Kidney (tissue), 14 donors: ENCODE results near the gene BCAS4. TPM values are rescaled to one million over a fixed set of nuclear protein-coding genes. Genes with fewer than 3 reads are reported as not detected.

Experiments used
- DNase-seq, 5 donors: peaks; one replicate each; pipeline ENCODE4 v3.0.0-alpha.2; 2013 to 2020
- FAIRE-seq: peaks from 2 replicates; lab custom pipeline; 2012; peaks lifted over from hg19 to GRCh38; lab: Jason Lieb, UNC
- H3K27ac ChIP-seq, 2 donors: one replicate each; pipeline ENCODE4 v1.7.0; 2013; ENCODE audit warnings: low read depth in 2 of 2, low read length in 2 of 2, inconsistent platforms in 1 of 2
- H3K27me3 ChIP-seq: one replicate; pipeline ENCODE4 v1.7.1; 2013; ENCODE audit warnings: low read length, inconsistent platforms; ENCODE audit not compliant: control insufficient read depth, insufficient read depth
- H3K36me3 ChIP-seq, 3 donors: one replicate each; pipeline versions ENCODE4 v1.7.0 to v1.7.1; 2013; ENCODE audit warnings: low read length in 3 of 3, control low read depth in 1 of 3, inconsistent platforms in 1 of 3; ENCODE audit not compliant: insufficient read depth in 3 of 3, control insufficient read depth in 2 of 3
- H3K4me1 ChIP-seq, 3 donors: one replicate each; pipeline versions ENCODE4 v1.7.0 to v1.7.1; 2013; ENCODE audit warnings: low read length in 3 of 3, inconsistent platforms in 1 of 3, low read depth in 1 of 3; ENCODE audit not compliant: control insufficient read depth in 2 of 3, insufficient read depth in 2 of 3
- H3K4me3 ChIP-seq, 3 donors: one replicate each; pipeline versions ENCODE4 v1.7.0 to v1.8.1; 2013; ENCODE audit warnings: low read length in 3 of 3, control low read depth in 1 of 3, inconsistent platforms in 1 of 3
- H3K9ac ChIP-seq, 3 donors: one replicate each; pipeline versions ENCODE4 v1.7.0 to v1.7.1; 2013; ENCODE audit warnings: low read length in 3 of 3, control low read depth in 1 of 3, inconsistent platforms in 1 of 3
- H3K9me3 ChIP-seq, 3 donors: one replicate each; pipeline versions ENCODE4 v1.7.0 to v1.7.1; 2013; ENCODE audit warnings: low read length in 3 of 3, control low read depth in 1 of 3, inconsistent platforms in 1 of 3; ENCODE audit not compliant: control insufficient read depth in 2 of 3, insufficient read depth in 1 of 3
- CTCF ChIP-seq: IDR thresholded peaks from 3 replicates; pipeline ENCODE4 v1.5.1; 2012; ENCODE audit warnings: mild to moderate bottlenecking, moderate library complexity, borderline replicate concordance; ENCODE audit not compliant: insufficient read depth; ENCODE audit errors: extremely low read depth
- intact Hi-C: fragments of 100-400 bp; cut with DNase I; formaldehyde crosslinking; loops from one replicate; pipeline ENCODE4 v1.11.1; 2022
- polyA plus RNA-seq: library from polyadenylated mRNA; stranded (reverse); fragments of 350-450 nt; fragmentation: Illumina TruSeq; extraction: RNeasy Lipid Tissue Mini Kit (QIAGEN cat#74804); gene quantifications from one replicate; pipeline ENCODE4 v1.2.3, GENCODE V29; 2014; ENCODE audit warnings: low read depth, low replicate concordance; ENCODE audit not compliant: insufficient read depth
- total RNA-seq: library from RNA; stranded (reverse); fragmentation: NEBNext Ultra II Directional; extraction: Animal tissue kit (Norgen Biotek cat#: 25700); gene quantifications from one replicate; pipeline ENCODE4 v1.2.1, GENCODE V29; 2021
- donor health status: control.
- donor health status: control.
- donor health status: control.
- donor health status: control.
- donor health status: control.
- donor health status: DM: yes; HTN: yes; CAD: no.
- donor health status: Normal renal cell carcinoma (clear cell type).

The BCAS4 gene
- total and polyA plus RNA-seq, 2 donors from 2014 or later: 10.6 to 17.1 TPM

- DNase-seq: no peak
- H3K9me3 ChIP-seq: no peaks in the 10 kb centered on the region
- H3K27me3 ChIP-seq: no peaks in the 10 kb centered on the region
- intact Hi-C loops: no loop called here
- no peak for TF ChIP-seq CTCF
- H3K9ac ChIP-seq: no peak overlapping the region
- H3K4me1 ChIP-seq: no peaks in the 10 kb centered on the region
- H3K4me3 ChIP-seq: no peak overlapping the region
- H3K36me3 ChIP-seq: no peaks in the 10 kb centered on the region
- FAIRE-seq: no peak
- H3K27ac ChIP-seq: no peak overlapping the region
Observed at GRCh38 chr20:50804437-50805348, 9.8 kb downstream of the BCAS4 start.

DNA sequence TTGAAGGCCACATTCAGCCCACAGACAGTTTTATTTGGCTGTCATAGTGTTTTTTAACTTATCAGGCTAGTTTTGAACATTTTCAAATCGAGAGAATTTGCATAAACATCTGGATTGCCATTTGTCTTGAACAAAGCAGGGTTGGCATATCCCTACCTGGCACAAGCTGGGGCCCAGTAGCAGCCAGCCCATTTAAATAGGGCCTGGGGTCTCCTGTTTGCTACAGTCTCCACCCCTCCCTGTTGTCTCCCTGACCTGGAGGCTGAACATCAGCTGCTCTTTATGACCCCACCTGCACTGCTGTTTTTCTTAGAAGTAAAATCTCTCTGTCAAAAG, 10.5 kb downstream of the BCAS4 start:
- intact Hi-C loops: no loop called here
- no peak for TF ChIP-seq CTCF
- Histone ChIP-seq H3K9ac (no peak overlapping the region), H3K27ac (no peak overlapping the region), H3K36me3 (no peaks in the 10 kb centered on the region), H3K4me1 (no peaks in the 10 kb centered on the region), H3K27me3 (no peaks in the 10 kb centered on the region), H3K9me3 (no peaks in the 10 kb centered on the region), H3K4me3 (no peak overlapping the region)
- DNase-seq: no peak
- no peak for FAIRE-seq

- FAIRE-seq: no peak
- Histone ChIP-seq H3K36me3 (no peaks in the 10 kb centered on the region), H3K4me3 (no peak overlapping the region), H3K27me3 (no peaks in the 10 kb centered on the region), H3K27ac (no peak overlapping the region), H3K4me1 (no peaks in the 10 kb centered on the region), H3K9me3 (no peaks in the 10 kb centered on the region), H3K9ac (no peak overlapping the region)
- intact Hi-C loops: no loop called here
- no peak for TF ChIP-seq CTCF
- DNase-seq: peak in 1 of 5 donors; percentile 7
Observed at GRCh38 chr20:50806126-50806768, 11.4 kb downstream of the BCAS4 start.
